GM03348 (cell line): ENCODE data around the gene ST6GALNAC5.
A peak's percentile ranks its signal among the peaks of the same experiment; 100 is the strongest.
"Not testable (repeated sequence)": the region's sequence is repeated elsewhere in the genome, so short reads cannot be mapped to it uniquely, and the experiment has no call there.

ENCODE experiments used
- DNase-seq: peaks from one replicate; pipeline ENCODE4 v3.0.0; 2012; ENCODE audit warnings: low spot score

ST6GALNAC5 gene

GRCh38 chr1:76868154-76868882, 1.0 kb downstream of the ST6GALNAC5 start:
- peak; percentile 67 for DNase-seq

- DNase-seq = no peak
Measured at GRCh38 chr1:76868916-76869315, 1.6 kb downstream of the ST6GALNAC5 start.

- DNase-seq = no peak
Measured at GRCh38 chr1:76870037-76870436, 2.8 kb downstream of the ST6GALNAC5 start.

GRCh38 chr1:76871355-76871974, 4.2 kb downstream of the ST6GALNAC5 start:
- no peak for DNase-seq

- DNase-seq = no peak
Measured at GRCh38 chr1:76872944-76873343, 5.7 kb downstream of the ST6GALNAC5 start.

GRCh38 chr1:76876655-76877395, 9.5 kb downstream of the ST6GALNAC5 start:
- DNase-seq = peak; percentile 31

- not testable (repeated sequence) for DNase-seq
Measured at GRCh38 chr1:76879014-76879413, 11.7 kb downstream of the ST6GALNAC5 start.

- DNase-seq = no peak
Measured at GRCh38 chr1:76881762-76882161, 14.5 kb downstream of the ST6GALNAC5 start.

GRCh38 chr1:76891931-76892622, 24.8 kb downstream of the ST6GALNAC5 start:
- peak; percentile 39 for DNase-seq

- DNase-seq = no peak
Measured at GRCh38 chr1:76892675-76893074, 25.4 kb downstream of the ST6GALNAC5 start.

- peak; percentile 60 for DNase-seq
Measured at GRCh38 chr1:76901158-76901767, 34.0 kb downstream of the ST6GALNAC5 start.

- DNase-seq = no peak
Measured at GRCh38 chr1:76905876-76906595, 38.8 kb downstream of the ST6GALNAC5 start.

- DNase-seq = no peak
Measured at GRCh38 chr1:76909311-76909710, 42.0 kb downstream of the ST6GALNAC5 start.

GRCh38 chr1:76919085-76919484, 51.8 kb downstream of the ST6GALNAC5 start:
- DNase-seq = peak; percentile 4

- DNase-seq = no peak
Measured at GRCh38 chr1:76921590-76921989, 54.3 kb downstream of the ST6GALNAC5 start.

- no peak for DNase-seq
Measured at GRCh38 chr1:76925825-76926224, 58.5 kb downstream of the ST6GALNAC5 start.

- no peak for DNase-seq
Measured at GRCh38 chr1:76928522-76928921, 61.2 kb downstream of the ST6GALNAC5 start.

- no peak for DNase-seq
Measured at GRCh38 chr1:76929136-76929535, 61.9 kb downstream of the ST6GALNAC5 start.

GRCh38 chr1:76933847-76934815, 66.9 kb downstream of the ST6GALNAC5 start:
- DNase-seq = no peak

GRCh38 chr1:76938304-76938703, 71.0 kb downstream of the ST6GALNAC5 start:
- DNase-seq = no peak
